Esophagus muscularis mucosa (tissue), 3 donors: ENCODE measurements around the gene CLDN24.

ENCODE experiments used
- POLR2A ChIP-seq: fragments of 450-650 bp; IDR thresholded peaks from one replicate; pipeline ENCODE4 v1.6.1; 2017; ENCODE audit warnings: antibody characterized with exemption, moderate library complexity, mild to moderate bottlenecking, low read depth
- POLR2AphosphoS5 ChIP-seq, 2 donors: sonication (generic); formaldehyde crosslinking; IDR thresholded peaks; one replicate each; pipeline ENCODE4 v1.6.1; 2017; ENCODE audit warnings: antibody characterized with exemption in 2 of 2
- TF ChIP-seq, protein P1 (sequence below), 3 experiments: fragments of 200-600 bp in 2 of 3; fragments of 450-650 bp in 1 of 3; sonication (generic) in 2 of 3; IDR thresholded peaks; one replicate each; pipeline ENCODE4 v1.5.1; 2017 to 2019; ENCODE audit warnings: antibody characterized with exemption in 3 of 3, mild to moderate bottlenecking in 2 of 3, moderate library complexity in 1 of 3

DNA sequence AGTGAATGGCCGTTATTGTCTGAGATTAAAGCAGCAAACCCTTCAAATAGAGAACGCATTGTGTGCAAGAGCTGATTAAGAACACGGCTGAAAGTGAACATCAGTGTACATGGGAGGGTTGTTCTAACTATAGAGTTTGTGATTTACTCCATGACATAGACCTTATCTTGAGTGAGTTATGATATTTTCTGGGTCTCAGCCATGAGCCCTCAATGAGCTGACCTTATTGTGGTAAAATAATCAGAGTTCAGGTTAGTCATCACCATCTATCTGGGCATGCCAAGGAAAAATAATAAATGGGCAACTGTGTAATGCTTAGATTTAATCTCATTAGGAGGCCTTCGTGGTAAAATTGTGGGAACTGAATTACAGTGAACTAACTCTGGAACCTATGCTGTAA lies 33.2 kb upstream of the CLDN24 start:
- TF ChIP-seq, protein P1, sequence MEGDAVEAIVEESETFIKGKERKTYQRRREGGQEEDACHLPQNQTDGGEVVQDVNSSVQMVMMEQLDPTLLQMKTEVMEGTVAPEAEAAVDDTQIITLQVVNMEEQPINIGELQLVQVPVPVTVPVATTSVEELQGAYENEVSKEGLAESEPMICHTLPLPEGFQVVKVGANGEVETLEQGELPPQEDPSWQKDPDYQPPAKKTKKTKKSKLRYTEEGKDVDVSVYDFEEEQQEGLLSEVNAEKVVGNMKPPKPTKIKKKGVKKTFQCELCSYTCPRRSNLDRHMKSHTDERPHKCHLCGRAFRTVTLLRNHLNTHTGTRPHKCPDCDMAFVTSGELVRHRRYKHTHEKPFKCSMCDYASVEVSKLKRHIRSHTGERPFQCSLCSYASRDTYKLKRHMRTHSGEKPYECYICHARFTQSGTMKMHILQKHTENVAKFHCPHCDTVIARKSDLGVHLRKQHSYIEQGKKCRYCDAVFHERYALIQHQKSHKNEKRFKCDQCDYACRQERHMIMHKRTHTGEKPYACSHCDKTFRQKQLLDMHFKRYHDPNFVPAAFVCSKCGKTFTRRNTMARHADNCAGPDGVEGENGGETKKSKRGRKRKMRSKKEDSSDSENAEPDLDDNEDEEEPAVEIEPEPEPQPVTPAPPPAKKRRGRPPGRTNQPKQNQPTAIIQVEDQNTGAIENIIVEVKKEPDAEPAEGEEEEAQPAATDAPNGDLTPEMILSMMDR (IDR thresholded peaks at IDR 0.05): no peak
- TF ChIP-seq POLR2A (no peak), POLR2AphosphoS5 (IDR thresholded peaks at IDR 0.05) (no peak)
